ENCODE measurements around the gene TTC16. TPM values are rescaled to one million over a fixed set of nuclear protein-coding genes. Genes with fewer than 3 reads are reported as not detected.

The TTC16 gene
- total RNA-seq, 1 experiment from 2014 or later: not detected

DNA sequence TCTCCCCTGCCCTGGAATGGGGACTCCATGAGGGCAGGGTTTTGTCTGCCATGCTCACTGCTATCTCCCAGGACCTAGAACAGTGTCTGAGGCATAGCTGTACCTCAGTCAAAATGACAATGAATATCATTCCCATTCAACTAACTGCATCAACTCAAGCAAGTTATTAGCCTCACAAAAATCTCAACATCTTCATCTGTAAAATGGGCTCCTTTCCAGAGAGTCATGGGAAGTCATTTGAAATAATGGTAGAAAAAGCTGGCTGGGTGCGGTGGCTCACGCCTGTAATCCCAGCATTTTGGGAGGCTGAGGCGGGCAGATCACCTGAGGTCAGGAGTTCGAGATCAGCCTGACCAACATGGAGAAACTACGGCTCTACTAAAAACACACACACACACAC lies 53.2 kb downstream of the TTC16 start:
- H3K9me3 Mint-ChIP-seq: no peaks in the 10 kb centered on the region
- CTCF ChIA-PET: interaction anchor here (1.2 to 3.3 kb wide), 5 partner anchors 14 to 101 kb away, joined by 3 to 54 read pairs (median 30); partner anchors contain the start of genes CDK9 and TOR2A
- no peak for ATAC-seq
- H3K4me3 Mint-ChIP-seq: no peak overlapping the region
- no peak for DNase-seq (ENCODE audit: low spot score)
- H3K27ac Mint-ChIP-seq: no peak overlapping the region
- peaks cover 35% of the 10 kb centered on the region for H3K4me1 Mint-ChIP-seq
- POLR2A ChIA-PET: no interaction called here
- peaks cover 11% of the 10 kb centered on the region for H3K27me3 Mint-ChIP-seq (ENCODE audit: low read depth)
- no peaks in the 10 kb centered on the region for H3K36me3 Mint-ChIP-seq
- no peak for TF ChIP-seq ZNF232 (CRISPR knock-in tag; IDR thresholded peaks at IDR 0.05)
- TF ChIP-seq RORB (CRISPR knock-in tag; IDR thresholded peaks at IDR 0.05): no peak
- TF ChIP-seq, protein P1, sequence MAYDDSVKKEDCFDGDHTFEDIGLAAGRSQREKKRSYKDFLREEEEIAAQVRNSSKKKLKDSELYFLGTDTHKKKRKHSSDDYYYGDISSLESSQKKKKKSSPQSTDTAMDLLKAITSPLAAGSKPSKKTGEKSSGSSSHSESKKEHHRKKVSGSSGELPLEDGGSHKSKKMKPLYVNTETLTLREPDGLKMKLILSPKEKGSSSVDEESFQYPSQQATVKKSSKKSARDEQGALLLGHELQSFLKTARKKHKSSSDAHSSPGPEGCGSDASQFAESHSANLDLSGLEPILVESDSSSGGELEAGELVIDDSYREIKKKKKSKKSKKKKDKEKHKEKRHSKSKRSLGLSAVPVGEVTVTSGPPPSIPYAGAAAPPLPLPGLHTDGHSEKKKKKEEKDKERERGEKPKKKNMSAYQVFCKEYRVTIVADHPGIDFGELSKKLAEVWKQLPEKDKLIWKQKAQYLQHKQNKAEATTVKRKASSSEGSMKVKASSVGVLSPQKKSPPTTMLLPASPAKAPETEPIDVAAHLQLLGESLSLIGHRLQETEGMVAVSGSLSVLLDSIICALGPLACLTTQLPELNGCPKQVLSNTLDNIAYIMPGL (CRISPR knock-in tag; IDR thresholded peaks at IDR 0.05): no peak
- TF ChIP-seq PRRX2 (CRISPR knock-in tag; IDR thresholded peaks at IDR 0.05): no peak
- TF ChIP-seq RELA (CRISPR knock-in tag; IDR thresholded peaks at IDR 0.05; ENCODE audit: borderline replicate concordance): no peak
- TF ChIP-seq, protein P2, sequence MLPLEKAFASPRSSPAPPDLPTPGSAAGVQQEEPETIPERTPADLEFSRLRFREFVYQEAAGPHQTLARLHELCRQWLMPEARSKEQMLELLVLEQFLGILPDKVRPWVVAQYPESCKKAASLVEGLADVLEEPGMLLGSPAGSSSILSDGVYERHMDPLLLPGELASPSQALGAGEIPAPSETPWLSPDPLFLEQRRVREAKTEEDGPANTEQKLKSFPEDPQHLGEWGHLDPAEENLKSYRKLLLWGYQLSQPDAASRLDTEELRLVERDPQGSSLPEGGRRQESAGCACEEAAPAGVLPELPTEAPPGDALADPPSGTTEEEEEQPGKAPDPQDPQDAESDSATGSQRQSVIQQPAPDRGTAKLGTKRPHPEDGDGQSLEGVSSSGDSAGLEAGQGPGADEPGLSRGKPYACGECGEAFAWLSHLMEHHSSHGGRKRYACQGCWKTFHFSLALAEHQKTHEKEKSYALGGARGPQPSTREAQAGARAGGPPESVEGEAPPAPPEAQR (CRISPR knock-in tag; IDR thresholded peaks at IDR 0.05): no peak
- no peak for TF ChIP-seq ZNF317 (CRISPR knock-in tag; IDR thresholded peaks at IDR 0.05; ENCODE audit: borderline replicate concordance, low read depth)
- TF ChIP-seq, protein P3, sequence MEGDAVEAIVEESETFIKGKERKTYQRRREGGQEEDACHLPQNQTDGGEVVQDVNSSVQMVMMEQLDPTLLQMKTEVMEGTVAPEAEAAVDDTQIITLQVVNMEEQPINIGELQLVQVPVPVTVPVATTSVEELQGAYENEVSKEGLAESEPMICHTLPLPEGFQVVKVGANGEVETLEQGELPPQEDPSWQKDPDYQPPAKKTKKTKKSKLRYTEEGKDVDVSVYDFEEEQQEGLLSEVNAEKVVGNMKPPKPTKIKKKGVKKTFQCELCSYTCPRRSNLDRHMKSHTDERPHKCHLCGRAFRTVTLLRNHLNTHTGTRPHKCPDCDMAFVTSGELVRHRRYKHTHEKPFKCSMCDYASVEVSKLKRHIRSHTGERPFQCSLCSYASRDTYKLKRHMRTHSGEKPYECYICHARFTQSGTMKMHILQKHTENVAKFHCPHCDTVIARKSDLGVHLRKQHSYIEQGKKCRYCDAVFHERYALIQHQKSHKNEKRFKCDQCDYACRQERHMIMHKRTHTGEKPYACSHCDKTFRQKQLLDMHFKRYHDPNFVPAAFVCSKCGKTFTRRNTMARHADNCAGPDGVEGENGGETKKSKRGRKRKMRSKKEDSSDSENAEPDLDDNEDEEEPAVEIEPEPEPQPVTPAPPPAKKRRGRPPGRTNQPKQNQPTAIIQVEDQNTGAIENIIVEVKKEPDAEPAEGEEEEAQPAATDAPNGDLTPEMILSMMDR (IDR thresholded peaks at IDR 0.05): no peak
- no peak for TF ChIP-seq NR1H2 (CRISPR knock-in tag; IDR thresholded peaks at IDR 0.05)
- TF ChIP-seq, protein P4, sequence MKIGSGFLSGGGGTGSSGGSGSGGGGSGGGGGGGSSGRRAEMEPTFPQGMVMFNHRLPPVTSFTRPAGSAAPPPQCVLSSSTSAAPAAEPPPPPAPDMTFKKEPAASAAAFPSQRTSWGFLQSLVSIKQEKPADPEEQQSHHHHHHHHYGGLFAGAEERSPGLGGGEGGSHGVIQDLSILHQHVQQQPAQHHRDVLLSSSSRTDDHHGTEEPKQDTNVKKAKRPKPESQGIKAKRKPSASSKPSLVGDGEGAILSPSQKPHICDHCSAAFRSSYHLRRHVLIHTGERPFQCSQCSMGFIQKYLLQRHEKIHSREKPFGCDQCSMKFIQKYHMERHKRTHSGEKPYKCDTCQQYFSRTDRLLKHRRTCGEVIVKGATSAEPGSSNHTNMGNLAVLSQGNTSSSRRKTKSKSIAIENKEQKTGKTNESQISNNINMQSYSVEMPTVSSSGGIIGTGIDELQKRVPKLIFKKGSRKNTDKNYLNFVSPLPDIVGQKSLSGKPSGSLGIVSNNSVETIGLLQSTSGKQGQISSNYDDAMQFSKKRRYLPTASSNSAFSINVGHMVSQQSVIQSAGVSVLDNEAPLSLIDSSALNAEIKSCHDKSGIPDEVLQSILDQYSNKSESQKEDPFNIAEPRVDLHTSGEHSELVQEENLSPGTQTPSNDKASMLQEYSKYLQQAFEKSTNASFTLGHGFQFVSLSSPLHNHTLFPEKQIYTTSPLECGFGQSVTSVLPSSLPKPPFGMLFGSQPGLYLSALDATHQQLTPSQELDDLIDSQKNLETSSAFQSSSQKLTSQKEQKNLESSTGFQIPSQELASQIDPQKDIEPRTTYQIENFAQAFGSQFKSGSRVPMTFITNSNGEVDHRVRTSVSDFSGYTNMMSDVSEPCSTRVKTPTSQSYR (CRISPR knock-in tag; IDR thresholded peaks at IDR 0.05): no peak
- TF ChIP-seq, protein P5, sequence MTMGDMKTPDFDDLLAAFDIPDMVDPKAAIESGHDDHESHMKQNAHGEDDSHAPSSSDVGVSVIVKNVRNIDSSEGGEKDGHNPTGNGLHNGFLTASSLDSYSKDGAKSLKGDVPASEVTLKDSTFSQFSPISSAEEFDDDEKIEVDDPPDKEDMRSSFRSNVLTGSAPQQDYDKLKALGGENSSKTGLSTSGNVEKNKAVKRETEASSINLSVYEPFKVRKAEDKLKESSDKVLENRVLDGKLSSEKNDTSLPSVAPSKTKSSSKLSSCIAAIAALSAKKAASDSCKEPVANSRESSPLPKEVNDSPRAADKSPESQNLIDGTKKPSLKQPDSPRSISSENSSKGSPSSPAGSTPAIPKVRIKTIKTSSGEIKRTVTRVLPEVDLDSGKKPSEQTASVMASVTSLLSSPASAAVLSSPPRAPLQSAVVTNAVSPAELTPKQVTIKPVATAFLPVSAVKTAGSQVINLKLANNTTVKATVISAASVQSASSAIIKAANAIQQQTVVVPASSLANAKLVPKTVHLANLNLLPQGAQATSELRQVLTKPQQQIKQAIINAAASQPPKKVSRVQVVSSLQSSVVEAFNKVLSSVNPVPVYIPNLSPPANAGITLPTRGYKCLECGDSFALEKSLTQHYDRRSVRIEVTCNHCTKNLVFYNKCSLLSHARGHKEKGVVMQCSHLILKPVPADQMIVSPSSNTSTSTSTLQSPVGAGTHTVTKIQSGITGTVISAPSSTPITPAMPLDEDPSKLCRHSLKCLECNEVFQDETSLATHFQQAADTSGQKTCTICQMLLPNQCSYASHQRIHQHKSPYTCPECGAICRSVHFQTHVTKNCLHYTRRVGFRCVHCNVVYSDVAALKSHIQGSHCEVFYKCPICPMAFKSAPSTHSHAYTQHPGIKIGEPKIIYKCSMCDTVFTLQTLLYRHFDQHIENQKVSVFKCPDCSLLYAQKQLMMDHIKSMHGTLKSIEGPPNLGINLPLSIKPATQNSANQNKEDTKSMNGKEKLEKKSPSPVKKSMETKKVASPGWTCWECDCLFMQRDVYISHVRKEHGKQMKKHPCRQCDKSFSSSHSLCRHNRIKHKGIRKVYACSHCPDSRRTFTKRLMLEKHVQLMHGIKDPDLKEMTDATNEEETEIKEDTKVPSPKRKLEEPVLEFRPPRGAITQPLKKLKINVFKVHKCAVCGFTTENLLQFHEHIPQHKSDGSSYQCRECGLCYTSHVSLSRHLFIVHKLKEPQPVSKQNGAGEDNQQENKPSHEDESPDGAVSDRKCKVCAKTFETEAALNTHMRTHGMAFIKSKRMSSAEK (CRISPR knock-in tag; IDR thresholded peaks at IDR 0.05; ENCODE audit: borderline replicate concordance): no peak
- TF ChIP-seq, protein P6, sequence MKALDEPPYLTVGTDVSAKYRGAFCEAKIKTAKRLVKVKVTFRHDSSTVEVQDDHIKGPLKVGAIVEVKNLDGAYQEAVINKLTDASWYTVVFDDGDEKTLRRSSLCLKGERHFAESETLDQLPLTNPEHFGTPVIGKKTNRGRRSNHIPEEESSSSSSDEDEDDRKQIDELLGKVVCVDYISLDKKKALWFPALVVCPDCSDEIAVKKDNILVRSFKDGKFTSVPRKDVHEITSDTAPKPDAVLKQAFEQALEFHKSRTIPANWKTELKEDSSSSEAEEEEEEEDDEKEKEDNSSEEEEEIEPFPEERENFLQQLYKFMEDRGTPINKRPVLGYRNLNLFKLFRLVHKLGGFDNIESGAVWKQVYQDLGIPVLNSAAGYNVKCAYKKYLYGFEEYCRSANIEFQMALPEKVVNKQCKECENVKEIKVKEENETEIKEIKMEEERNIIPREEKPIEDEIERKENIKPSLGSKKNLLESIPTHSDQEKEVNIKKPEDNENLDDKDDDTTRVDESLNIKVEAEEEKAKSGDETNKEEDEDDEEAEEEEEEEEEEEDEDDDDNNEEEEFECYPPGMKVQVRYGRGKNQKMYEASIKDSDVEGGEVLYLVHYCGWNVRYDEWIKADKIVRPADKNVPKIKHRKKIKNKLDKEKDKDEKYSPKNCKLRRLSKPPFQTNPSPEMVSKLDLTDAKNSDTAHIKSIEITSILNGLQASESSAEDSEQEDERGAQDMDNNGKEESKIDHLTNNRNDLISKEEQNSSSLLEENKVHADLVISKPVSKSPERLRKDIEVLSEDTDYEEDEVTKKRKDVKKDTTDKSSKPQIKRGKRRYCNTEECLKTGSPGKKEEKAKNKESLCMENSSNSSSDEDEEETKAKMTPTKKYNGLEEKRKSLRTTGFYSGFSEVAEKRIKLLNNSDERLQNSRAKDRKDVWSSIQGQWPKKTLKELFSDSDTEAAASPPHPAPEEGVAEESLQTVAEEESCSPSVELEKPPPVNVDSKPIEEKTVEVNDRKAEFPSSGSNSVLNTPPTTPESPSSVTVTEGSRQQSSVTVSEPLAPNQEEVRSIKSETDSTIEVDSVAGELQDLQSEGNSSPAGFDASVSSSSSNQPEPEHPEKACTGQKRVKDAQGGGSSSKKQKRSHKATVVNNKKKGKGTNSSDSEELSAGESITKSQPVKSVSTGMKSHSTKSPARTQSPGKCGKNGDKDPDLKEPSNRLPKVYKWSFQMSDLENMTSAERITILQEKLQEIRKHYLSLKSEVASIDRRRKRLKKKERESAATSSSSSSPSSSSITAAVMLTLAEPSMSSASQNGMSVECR (CRISPR knock-in tag; IDR thresholded peaks at IDR 0.05; ENCODE audit: borderline replicate concordance): no peak
